IPS-NIHi11 (cell line): ENCODE measurements around the gene RPLP2.

ENCODE experiments used
- DNase-seq: peaks from one replicate; pipeline ENCODE4 v3.0.0; 2012; ENCODE audit warnings: mixed read lengths, low spot score

The RPLP2 gene

DNA sequence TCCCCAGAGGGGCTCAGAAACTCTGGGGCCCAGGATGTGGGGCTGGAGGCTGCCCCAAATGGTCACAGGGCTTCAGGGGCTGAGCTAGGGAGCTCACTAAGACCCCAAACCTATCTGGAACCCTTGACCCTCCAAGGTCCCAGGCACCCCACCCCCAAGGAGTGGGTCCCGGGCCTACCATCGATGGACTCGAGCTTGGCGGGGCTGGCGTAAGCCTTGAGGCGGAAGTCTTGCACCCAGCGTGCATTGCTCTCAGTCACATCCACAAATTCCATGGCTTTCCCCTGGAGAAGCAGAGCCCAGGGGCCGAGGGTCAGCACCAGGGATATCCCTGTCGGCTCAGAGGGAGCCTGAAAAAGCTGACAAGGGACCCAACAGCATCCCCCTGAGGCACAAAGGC, 35.9 kb upstream of the RPLP2 start:
- no peak for DNase-seq

DNA sequence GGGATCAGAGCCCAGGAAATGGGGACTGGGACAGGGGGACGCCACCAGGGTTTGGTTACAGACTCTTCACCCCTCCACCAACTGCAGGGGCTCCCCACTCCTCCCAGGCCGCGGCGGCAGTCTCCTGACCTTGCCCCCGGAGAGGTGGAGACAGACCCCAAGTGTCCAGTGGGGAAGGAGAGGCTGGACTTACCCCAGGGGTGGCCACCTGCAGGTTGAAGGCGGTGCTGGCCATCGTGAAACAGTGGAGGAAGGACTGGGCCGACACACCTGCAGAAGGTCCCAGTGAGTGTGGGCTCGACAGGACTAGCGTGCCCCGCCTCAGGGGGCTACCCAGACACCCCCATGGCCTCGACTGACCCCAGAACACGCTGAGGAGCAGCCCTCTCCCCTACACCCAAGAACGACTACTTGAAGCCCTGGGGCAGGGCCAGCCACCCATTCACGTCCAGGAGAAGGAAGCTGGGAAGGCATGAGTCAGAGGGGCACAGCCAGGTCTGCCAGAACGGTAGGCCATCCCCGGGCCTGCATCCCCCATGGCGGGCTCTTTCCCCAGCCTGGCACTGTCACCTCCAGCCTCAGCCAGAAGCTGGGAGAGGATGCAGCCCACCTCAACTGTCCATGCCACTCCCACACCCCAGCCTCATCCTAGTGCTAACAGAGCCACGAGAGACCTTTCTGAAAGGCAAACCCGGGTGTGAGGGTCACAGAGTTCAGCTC, 34.7 kb upstream of the RPLP2 start:
- DNase-seq, result no peak

DNA sequence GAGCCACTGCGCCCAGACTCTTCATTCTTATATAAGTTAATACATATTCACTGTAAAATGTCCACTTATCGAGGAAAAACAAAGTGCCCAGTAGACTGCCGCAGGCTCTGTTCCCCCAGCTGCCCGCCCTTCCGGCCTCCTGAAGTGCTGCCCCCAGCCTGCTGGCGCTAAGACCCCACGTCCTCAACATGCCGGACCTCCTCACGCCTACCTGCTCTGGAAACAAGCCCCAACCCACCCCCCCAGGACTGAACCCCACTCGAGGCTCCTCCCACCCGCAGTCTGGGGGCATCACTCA, 33.6 kb upstream of the RPLP2 start:
- DNase-seq, result no peak

DNA sequence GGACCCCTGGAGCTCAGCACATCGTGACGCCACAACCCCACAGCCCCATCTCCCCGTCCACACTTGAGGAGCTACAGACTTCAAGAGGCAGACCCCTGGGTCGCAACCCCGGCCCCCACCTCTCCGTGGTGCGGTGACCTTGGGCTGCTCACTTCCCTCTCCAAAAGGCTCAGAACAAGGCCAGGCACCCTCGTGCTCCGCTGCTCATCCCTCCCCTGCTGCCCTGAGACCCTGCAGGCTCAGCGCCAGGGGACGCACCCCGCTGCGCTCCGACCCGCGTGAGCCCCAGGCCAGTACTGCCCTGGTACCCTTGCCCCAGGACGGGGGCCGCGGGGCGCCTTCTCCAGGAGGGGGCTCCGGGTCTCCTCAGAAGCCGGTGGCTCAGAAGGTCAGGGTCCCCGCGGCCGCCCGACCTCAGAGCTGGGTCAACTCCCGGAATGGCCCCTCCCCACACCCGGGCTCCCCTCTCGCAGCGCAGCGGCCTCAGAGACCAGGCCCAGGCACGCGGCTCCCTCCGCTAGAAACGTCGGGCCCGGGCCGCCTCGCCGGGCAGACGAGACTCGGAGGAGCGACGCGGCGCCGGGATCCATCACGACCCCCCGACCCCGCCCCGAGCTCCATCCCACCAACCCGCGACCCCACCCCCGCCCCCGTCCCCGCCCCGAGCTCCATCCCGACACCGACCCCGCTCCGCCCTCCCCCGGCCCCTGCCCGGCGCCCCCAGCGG, 33.0 kb upstream of the RPLP2 start:
- peak; percentile 97 for DNase-seq

DNA sequence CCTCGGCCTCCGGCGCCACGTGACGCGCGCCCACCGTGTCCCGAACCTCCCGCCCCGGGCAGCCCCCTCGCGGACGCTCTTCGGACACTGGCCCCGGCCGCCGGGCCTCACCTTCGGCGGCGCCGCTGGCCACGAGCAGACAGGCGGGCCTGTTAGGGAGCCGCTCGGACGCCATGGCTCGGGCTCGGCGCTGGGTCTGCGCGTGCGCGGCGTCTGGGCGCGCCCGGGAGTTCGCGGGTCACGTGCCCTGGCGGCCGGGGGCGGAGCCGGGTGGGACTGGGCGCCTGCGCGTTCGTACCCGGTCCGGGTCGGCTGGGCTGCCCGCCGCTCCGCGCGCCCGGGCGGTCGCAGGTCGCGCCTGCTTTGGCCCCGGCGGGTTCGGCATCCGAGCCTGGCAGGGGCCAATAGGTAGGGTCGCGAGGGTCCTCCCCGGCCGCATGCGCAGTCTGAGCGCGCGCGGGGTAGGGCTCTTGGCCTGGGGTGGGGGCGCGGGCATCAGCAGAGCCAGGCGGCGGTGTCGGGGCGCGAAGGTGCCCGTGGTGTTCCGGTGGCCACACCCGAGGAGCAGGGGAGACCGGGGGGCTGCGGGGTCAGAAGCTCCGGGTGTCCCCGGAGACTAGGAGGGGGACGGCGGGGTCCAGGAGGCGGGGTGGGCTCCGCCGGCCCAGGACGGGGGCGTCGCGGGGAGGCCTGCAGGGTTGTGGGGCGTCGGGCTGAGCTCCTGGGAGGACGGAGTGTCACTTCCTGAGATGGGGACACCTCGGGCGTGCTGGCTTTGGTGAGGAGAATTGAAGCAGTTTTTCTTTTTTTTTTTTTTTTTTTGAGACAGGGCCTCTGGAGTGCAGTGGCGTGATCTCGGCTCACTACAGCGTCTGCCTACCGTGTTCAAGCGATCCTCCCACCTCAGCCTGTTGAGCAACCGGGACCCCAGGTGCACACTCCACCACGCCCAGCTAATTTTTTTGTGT, 32.2 kb upstream of the RPLP2 start, which contains the start of gene GATD1:
GATD1 (minus strand) TSS at position 200 of the 968 bp plus-strand sequence; CDS start at position 175, 25 bp downstream.
- DNase-seq, result peak; percentile 100

DNA sequence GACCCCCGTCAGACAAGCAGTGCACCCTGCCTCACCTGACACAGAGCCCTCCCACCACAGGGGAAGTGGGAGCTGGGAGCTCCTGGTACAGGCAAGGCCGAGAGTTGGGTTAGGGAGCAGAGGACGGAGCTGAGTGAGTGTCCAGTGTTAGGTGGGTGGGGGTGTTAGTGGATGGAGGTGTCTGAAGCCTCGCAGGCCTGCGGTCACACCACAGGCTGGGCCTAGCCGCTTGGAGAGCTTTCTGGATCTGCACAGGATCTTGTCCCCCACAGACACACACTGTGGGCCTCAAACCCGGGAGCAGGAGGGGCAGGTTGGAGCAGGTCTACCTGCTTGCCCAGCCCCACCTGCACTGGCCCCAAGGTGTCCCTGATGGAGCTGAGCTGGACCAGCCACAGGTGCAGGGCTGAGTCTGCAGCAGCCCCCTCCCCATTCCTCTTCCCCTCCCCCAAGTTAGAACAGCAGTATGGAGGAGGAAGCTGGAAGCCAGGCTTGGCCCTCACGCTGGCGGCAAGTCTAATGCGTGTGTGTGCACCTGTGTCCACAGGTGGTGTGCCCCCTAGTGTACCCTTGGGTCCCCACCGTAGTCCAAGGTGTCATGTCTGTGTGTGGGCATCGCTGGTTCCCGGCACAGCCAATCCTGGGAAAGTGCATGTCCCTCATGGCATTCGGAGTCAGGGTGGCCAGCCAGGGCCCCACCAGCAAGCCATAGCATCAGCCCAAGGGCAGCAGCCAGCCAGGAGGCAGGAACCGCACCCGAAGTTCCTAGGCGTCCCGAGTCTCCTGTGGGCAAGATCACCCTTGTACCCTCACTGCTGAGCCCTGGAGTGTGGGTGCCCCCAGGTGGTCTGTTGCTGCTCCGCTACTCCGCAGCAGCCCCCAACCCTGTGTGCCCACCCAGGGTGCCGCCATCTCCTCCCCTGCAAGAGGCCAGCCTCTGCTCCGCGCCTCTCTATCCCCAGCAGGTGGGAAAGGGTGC, 30.5 kb upstream of the RPLP2 start:
- no peak for DNase-seq

DNA sequence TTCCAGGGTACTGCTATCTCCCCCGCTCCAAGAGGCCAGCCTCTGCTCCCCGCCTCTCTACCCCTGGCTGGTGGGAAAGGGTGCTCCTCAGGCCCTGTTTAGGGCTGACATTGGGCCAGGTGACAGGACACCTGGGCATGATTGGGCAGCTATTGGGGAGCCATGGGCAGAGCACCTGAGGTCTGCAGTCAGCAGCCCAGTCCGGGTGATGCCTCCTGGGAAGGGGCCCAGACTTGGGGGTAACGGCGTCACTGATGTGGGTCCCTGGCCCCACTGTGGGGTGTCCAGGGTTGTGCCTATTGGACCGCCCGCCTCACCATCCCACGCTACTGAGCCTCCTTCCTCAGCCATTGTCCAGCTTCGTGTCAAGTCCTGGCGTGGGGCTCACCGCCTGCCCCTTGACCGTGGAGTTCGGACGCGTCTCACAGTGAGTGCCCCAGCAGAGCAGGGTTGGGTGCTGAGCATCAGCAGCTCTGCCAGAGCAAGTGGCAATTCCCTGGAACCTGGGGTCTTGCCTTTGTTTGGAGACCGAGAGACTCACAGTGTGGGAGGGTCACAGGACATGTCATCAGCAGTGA, 29.7 kb upstream of the RPLP2 start:
- DNase-seq, result no peak

DNA sequence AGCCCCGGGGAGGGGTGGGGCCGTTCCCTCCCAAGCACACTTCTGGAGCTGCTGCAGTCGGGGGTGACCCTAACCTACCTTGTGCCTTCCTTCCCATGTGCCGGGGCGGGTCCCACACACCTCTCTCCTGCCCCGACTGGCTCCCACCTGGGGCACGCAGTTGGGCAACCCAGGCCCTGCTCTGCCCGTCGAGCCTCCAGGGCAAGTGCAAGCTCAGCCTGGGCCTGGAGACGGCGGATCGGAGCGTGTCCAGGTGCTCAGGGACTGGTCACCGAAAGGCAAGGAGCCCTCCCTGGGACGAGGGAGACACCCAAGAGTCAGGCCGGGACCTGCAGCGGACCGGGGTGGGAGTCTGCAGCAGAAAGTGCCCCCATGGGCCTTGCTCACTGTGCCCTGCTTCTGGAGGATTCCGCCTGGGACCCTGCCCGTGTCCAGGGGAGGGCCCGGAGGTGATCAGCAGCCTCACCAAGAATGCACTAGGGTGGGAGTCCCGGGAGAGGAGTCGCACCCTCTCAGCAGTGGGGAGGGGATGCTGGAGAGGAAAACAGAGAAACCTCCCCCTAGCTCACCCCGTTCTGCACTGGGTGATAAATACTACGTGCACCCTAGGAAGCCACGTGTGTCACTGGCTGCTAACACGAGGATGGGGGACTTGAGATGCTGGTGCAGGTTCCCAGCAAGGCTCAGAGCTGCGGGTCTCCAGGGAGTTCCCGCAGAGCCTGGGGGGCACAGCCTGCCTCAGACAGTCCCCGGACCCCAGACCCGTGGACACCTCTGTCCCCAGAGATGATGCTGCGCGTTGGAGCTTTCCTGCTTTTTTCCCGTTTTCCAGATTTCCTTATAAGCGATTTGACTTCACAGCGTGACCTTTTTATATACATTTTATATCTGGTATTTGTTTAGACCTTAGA, 27.2 kb upstream of the RPLP2 start:
- no peak for DNase-seq

DNA sequence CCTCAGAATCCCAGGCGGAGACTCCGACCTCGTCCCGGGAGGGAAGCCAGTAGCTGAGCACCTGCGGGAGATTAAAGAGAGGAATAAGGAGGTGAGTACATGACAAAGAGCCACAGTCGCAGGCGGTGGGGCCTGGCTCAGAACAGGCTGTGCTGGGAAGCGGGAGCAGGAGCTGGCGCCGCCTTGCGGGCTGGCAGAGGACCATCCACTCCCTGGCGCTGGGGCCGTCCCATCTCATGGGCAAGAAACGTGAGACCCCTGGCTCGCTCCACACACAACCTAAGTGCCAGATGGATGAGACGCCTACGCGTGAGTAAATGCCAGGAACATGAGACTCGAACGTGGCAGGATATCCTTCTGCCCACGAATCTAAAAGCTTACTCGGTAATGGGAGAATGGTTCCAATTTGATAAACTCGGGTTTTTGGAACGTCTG, 26.2 kb upstream of the RPLP2 start:
- DNase-seq, result peak; percentile 87

DNA sequence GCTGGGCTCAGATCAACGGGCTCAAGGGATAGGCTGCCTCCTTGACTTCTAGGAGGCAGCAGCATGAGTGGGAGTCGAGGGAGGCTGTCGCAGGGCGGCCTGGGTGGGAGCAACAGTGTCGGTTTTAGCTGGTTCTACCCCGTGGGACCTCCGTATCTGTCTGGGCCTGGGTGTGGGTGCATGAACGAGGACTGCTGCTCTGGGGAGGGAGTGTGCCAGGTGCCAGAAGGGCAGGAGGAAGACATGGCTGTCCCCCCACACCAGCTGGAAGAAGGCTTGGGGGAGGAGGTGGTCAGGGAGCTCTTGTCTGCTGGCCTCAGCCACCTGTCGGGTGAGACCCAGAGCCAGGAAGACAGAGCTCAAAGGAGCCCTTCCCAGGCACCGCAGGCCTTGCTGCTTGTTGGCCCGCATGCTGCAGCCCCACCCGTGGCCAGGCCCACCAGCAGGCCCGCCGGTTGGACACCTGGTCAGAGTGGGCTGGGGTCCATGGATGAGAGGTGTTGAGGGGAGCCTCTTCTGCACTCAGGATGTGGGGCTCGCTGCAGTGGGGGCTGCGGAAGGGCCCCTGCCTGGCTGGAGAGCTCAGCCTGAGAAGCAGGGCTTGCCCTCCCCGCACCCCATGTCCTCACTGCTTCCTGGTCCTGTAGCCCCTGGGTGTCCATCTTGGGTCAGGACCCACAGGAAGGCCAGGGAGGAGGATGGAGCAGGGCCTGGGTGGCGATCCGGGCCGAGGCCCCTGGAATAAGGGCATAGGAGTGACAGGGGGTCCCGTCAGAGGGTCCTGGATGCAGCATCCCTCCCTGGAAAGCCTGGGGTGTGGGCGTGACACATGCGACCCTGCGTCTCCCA, 23.3 kb upstream of the RPLP2 start:
- DNase-seq, result no peak

DNA sequence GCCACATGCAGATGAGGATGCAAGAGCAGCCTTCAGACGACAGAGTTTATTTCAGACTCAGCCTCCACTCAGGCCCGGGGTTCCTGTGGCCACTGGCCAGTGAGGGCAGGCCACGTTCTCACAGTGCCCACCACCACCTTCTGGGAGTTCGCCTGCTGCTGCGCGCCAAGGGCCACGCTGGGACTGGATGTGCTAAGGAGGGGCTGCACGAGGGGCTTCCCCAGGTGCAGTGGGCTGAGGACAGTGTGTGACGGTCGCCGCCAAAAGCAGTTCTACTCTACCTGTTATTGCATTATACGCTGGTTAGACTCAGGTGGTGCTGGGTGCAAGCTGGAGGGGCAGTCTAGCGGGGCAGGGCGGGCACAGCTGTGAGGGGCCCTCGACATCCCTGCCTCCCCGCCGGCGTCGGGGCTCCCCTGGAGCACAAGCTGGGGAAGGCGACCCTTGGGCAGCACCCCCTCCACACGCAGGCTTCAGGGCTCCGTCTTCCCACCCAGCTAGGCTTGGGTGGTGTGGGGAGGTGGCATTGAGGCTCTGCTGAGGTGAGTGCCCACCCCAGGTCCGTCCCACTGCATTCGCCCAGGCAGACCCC, 22.6 kb upstream of the RPLP2 start:
- DNase-seq, result no peak

DNA sequence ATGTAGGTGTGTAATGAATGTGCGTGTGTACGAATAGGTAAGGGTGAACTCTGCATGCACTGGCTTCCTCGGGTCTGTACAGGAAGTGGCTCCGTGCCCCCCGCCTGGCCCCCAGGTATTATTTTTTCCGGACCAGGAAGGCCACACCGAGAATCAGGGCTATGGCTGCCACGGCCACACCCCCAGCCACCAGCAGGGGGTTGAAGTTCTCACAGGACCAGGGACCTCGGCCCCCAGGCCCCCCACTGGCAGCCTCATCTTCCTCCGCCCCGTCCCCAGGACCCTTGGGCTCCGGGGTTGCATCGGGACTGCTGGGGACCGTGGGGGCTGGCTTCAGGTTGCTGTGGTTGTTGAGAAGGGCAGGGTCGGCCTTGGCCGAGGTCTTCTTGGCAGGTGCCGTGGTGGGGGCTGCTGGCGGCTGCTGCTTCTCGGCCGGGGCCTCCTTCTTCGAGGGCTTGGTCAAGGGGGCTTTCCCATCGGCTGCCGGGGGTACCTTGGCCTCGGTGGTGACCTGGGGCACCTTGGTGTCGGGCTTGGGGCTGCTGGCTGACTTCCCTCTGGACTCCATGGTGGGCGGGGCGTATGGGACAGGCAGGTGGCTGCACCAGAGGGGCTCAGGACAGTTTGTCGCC, 21.6 kb upstream of the RPLP2 start:
- DNase-seq, result no peak

DNA sequence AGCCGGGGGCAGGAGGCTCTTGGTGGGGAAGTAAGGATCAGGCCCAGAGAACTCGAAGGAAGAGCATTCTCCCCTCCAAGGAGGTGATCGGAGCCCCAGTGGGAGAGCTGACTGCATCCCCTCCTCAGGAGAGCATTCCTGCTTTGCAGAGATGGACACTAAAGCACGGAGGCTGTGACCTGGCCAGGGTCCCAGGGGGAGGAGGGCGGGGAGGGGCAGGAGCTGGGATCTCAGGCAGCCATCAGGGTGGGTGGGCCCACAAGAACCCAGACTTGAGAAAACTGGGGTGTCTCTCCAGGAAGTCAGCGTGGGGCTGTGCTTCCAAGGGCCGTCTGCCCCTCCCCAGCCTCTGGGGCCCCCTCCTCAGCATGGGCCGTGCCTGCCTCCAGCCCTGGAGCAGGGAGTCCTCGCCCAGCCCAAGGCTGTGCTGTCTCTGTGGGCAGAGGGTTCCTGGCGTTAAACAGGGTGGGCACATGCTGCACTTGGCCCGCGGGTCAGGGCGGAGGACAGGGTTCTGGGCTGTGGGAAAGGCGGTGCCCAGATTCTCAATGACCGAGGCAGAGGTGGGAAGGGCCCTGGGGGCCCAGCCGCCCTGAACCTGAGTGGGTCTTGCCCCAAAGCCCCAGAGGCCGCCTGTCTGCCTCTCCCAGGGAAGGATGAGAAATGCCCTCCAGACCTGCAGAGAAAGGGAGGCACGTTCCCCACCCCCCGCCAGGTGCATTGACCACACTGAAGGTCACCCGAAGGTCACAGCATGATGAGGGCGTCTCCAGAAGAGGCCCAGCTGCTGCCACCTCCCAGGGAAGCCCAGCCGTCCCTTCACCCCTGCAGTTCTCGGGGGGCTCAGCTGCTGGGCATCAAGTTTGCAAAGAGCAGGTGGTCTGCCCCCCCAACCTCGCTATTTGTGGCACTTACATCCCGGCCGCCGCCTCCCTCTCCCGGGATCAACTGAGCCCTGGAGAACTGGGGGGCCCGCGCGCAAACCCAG, 20.5 kb upstream of the RPLP2 start:
- no peak for DNase-seq

DNA sequence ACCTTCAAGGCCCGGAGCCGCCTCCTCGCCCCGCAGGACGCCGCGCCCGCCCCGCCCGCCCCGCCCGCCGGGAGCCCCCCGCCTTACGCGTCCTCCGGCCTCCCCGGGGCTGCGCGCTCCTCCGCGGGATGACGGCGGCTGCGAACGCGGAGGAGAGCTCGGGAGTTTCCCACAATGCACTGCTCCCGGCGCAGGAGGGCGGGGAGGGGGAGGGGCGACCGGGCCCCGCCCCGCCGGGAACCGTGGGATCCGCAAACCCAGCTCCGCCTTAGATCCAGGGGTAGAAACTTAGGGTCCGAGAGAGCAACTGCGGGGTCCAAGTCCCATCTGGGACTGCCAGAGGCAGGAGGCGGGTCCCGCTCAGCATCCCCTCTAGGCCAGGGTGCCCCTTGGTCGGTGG, 19.8 kb upstream of the RPLP2 start, which contains the start of gene CEND1:
CEND1 (minus strand) TSS at position 148 of the 400 bp plus-strand sequence. CDS start 1,514 bp downstream, outside the sequence.
- DNase-seq, result peak; percentile 79

DNA sequence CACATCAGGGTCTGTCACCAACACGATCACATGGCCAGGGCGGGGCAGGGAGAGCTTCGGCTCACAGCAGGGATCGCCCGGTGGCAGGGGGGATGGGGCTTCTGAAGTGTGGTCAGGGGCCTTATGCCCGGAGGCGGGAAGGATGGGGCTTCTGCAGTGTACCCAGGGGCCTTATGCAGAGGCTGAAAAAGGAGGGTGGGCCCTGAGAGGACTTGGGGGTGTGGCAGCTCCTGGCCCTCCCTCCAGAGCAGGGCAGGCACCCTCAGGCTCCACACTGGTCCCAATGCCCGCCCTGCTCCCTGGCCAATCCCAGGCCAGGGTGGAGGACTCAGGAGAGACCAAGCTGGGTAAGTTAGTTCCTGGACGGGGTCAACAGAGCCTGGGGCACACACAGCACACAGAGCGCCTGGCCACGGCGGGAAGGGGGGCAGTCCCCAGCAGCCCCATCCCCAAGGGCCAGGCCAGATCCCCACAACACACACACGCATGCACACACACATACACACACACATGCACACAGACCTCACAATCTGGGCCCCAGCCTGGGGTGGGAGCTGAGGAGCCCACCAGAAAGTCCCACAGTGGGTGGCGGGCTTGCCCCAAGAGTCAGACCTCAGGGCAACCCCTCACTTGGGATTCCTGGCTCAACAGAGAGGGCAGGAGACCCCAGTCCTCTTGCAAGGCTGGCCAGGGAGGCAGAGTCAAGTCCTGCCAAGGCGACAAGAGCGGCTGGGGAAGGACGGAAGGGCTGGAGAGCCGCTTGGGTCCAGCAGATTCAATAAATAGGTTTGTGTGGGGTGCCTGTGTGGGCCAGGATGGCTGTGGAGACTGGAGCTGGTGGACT, 18.8 kb upstream of the RPLP2 start:
- DNase-seq, result peak; percentile 70
